ENCODE data around the gene ARPC2.

DNA sequence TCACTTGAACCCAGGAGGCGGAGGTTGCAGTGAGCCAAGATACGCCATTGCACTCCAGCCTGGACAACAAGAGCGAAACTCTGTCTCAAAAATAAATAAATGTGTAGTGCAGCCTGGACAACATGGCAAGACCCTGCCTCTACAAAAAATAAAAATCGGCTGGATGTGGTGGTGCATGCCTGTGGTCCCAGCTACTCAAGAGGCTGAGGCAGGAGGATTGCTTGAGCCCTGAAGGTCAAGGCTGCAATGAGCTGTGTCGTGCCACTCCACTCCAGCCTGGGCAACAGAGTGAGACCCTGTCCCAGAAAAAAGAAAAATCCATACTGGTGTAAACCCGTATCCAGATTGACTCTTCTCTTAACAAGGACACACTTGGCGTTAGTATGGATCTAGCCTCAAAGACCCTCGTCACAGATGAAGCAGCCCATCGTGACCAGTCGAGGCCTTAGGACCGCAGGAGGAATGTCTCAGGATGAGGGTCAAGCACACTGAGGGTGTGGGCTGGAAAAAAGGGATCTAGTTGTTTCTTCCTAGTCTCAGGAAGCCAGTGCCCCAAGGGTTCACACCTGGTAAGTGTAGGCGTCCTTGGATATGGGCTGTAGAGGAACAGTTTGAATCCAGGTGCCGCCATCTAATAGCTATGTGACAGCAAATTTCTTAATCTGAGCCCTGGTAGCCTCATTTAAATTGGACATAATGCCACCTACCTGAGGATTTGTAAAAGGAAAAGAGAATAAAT, 39.8 kb downstream of the ARPC2 start:
- TF ChIP-seq SMC3 (IDR thresholded peaks at IDR 0.05; ENCODE audit: borderline replicate concordance, low read length) (no peak), IKZF1 (conservative IDR thresholded peaks at IDR 0.05) (no peak), CTCF (IDR thresholded peaks at IDR 0.05 in 2 of 3, conservative IDR thresholded peaks at IDR 0.05 in 1 of 3; ENCODE audit: control insufficient read depth in 2 of 3, extremely low read depth in 1 of 3, insufficient read depth in 1 of 3, low read depth in 3 of 3, low read length in 3 of 3) (no peak), RBBP5 (conservative IDR thresholded peaks at IDR 0.05) (no peak), POLR2AphosphoS2 (IDR thresholded peaks at IDR 0.05; ENCODE audit: low read depth, low read length) (no peak), ZNF24 (IDR thresholded peaks at IDR 0.05) (no peak), SP1 (IDR thresholded peaks at IDR 0.05; ENCODE audit: low read depth, low read length) (no peak), POLR2AphosphoS5 (IDR thresholded peaks at IDR 0.05; ENCODE audit: low read length) (no peak), RAD51 (IDR thresholded peaks at IDR 0.05) (no peak), ZNF274 (IDR thresholded peaks at IDR 0.05; ENCODE audit: insufficient read depth, insufficient read length) (no peak), RFX5 (IDR thresholded peaks at IDR 0.05; ENCODE audit: low read depth, low read length) (no peak), YY1 (IDR thresholded peaks at IDR 0.05; ENCODE audit: low read depth, low read length) (no peak)

All from GM12878 (cell line).